Naive thymus-derived CD8-positive, alpha-beta T cell (primary cell): ENCODE data around the gene SFMBT2. TPM values are rescaled to one million over a fixed set of nuclear protein-coding genes. Genes with fewer than 3 reads are reported as not detected.
"Not testable (repeated sequence)": the region's sequence is repeated elsewhere in the genome, so short reads cannot be mapped to it uniquely, and the experiment has no call there.

Experiments used
- ATAC-seq, 2 donors: fragments of 150-1000 bp; cut with Tn5 transposase in 1 of 2; sonication (Bioruptor Pico), chemical (Tn5 transposase) in 1 of 2; 1 replicate in 1 of 2; 2 replicates in 1 of 2; pipeline ENCODE4 v1.10.0; 2021; ENCODE audit warnings: mild to moderate bottlenecking in 2 of 2, moderate library complexity in 2 of 2
- POLR2A ChIA-PET: fragments of 350-600 bp; sonication (Branson Sonifier 250); formaldehyde crosslinking; loops from one replicate; lab custom pipeline; 2021; ENCODE audit warnings: antibody characterized with exemption; lab: Charles Lee
- DNase-seq, 10 donors: peaks; one replicate each; pipeline versions ENCODE4 v3.0.0 to v3.0.0-alpha.2; 2020 to 2022
- H3K27ac Mint-ChIP-seq, 10 donors: one replicate each; pipeline ENCODE4 v1.8.0; 2020 to 2022; ENCODE audit warnings: mild to moderate bottlenecking in 10 of 10, mixed read lengths in 10 of 10, moderate library complexity in 4 of 10, inconsistent platforms in 1 of 10
- H3K27me3 Mint-ChIP-seq, 5 donors: one replicate each; pipeline ENCODE4 v1.8.0; 2021 to 2022; ENCODE audit warnings: mixed read lengths in 5 of 5
- H3K36me3 Mint-ChIP-seq, 3 donors: one replicate each; pipeline ENCODE4 v1.8.0; 2020 to 2022; ENCODE audit warnings: mixed read lengths in 3 of 3, mild to moderate bottlenecking in 2 of 3, inconsistent platforms in 1 of 3
- H3K4me1 Mint-ChIP-seq, 4 donors: one replicate each; pipeline ENCODE4 v1.8.0; 2021 to 2022; ENCODE audit warnings: mixed read lengths in 4 of 4
- H3K4me3 Mint-ChIP-seq, 10 donors: one replicate each; pipeline ENCODE4 v1.8.0; 2020 to 2022; ENCODE audit warnings: mild to moderate bottlenecking in 10 of 10, mixed read lengths in 10 of 10, moderate library complexity in 6 of 10, inconsistent platforms in 1 of 10
- H3K9me3 Mint-ChIP-seq, 9 donors: one replicate each; pipeline ENCODE4 v1.8.0; 2020 to 2022; ENCODE audit warnings: mixed read lengths in 9 of 9, mild to moderate bottlenecking in 3 of 9, inconsistent platforms in 1 of 9, moderate library complexity in 1 of 9
- polyA plus RNA-seq, 3 donors: library from polyadenylated mRNA; unstranded; fragments of 300-500 nt; fragmentation: Illumina TruSeq; gene quantifications; one replicate each; pipeline ENCODE4 v1.2.3, GENCODE V29; 2021
- total RNA-seq, 8 experiments: library from RNA in 2 of 8; stranded (reverse) in 2 of 8; gene quantifications; one replicate each; pipeline ENCODE4 v1.2.3 and lab custom pipeline; 2021 to 2026

Gene SFMBT2
- total and polyA plus RNA-seq, 5 experiments from 2014 or later, result 2.2 to 31.8 (median 6.7) TPM

DNA sequence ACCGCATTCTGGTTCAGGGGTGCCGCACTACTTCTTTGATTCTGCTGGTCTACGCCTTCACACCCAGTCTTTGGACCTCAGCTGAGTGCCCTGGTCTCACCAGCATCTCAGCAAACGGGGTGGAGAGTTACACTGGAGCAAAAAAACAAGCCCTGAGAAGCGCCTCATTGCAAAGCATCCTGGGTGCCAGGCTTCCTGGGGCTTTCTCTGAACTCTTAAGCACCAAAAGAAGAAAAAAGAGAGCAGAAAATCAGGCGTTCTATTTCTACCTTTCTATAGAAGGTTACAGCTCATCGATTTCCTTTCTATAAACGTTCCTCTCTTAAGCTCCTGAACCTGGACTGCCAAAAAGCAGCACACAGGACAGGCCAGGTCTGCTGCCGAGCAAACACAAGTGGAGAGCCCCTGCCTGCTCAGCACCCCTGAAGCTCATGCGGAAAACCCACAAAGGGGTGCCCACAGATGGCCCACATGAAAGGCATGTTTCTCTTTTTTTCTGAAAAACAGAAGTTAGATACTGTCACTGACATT, 217.9 kb downstream of the SFMBT2 start:
- Mint-ChIP-seq H3K27me3 (no peaks in the 10 kb centered on the region), H3K4me1 (peaks cover 44 to 86% (median 77%) of the 10 kb centered on the region in 4 donors), H3K4me3 (peak overlapping the region; percentile 73 to 90 (median 86)), H3K27ac (peak overlapping the region; percentile 92 to 99 (median 96)), H3K9me3 (peaks cover 0 to 21% (median 0%) of the 10 kb centered on the region in 9 donors), H3K36me3 (peaks cover 29 to 41% (median 34%) of the 10 kb centered on the region in 3 donors)
- DNase-seq, result peak; percentile 50 to 90 (median 82)
- POLR2A ChIA-PET, result interaction anchor here (0.5 to 1.8 kb wide), 9 partner anchors 12 to 1303 kb away, joined by 3 to 10 read pairs (median 3); partner anchors contain the start of genes ANKRD16, FBH1 and SFMBT2
- peak; percentile 93 to 94 for ATAC-seq

DNA sequence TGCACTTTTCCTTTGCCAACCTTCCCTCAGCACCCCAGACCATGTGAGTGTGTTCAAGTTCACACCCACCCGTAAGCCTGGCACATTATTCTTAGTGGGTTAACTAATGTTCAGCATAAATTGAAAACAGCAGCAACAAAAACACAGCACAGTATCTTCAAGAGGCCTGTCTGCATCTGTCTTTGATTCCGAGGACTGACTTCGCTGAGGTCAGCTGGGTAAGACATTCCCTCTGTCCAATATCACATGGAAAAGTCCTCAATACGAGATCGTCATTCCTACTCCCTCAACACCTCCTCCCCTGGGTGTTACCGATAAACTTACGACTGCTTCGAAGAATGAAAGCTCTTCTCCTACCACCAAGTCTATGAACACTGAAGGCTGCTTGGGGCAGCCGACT, 218.8 kb downstream of the SFMBT2 start:
- Mint-ChIP-seq H3K4me1 (peaks cover 44 to 89% (median 74%) of the 10 kb centered on the region in 4 donors), H3K36me3 (peaks cover 24 to 36% (median 34%) of the 10 kb centered on the region in 3 donors), H3K4me3 (peak overlapping the region; percentile 73 to 90 (median 86)), H3K27ac (peak overlapping the region; percentile 92 to 99 (median 96)), H3K9me3 (peaks cover 0 to 21% (median 0%) of the 10 kb centered on the region in 9 donors), H3K27me3 (no peaks in the 10 kb centered on the region)
- ATAC-seq (no peak), DNase-seq (no peak)
- POLR2A ChIA-PET, result interaction anchor here (0.5 to 1.8 kb wide), 6 partner anchors 11 to 292 kb away, joined by 3 to 10 read pairs (median 4); partner anchors contain the start of gene SFMBT2

- Mint-ChIP-seq H3K9me3 (peaks cover 0 to 19% (median 0%) of the 10 kb centered on the region in 9 donors), H3K4me1 (peaks cover 38 to 89% (median 68%) of the 10 kb centered on the region in 4 donors), H3K27ac (peak overlapping the region; percentile 83 to 99 (median 96)), H3K36me3 (peaks cover 12 to 26% (median 22%) of the 10 kb centered on the region in 3 donors), H3K4me3 (peak overlapping the region in 6 of 10 donors; percentile 7 to 77 (median 47))
- DNase-seq, ATAC-seq, POLR2A ChIA-PET, H3K27me3 Mint-ChIP-seq: not testable (repeated sequence)
These were observed 220.1 kb downstream of the SFMBT2 start for GRCh38 chr10:7190772-7191171.

DNA sequence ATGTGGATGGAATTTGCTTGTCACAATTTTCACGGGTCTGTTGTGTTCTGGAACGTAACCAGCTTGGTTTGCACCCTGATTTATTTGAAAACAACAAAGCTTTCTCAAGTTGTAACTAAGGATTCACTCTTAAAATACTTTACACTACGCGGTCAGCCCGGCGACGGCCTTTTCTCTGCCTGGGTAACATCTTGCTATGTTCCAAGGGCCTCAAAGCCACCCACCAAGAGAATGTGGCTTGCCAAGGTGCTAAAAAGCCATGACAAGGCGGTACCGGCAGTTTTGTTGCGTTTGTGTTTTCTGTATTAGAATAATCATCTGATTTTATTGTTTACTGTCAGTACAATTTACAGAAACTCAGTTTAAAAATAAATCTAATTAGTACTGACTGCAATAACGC, 220.9 kb downstream of the SFMBT2 start:
- Mint-ChIP-seq H3K27ac (peak overlapping the region in 4 of 10 donors; percentile 66 to 82 (median 78)), H3K4me1 (peaks cover 43 to 89% (median 68%) of the 10 kb centered on the region in 4 donors), H3K9me3 (peaks cover 0 to 11% (median 0%) of the 10 kb centered on the region in 9 donors), H3K36me3 (peaks cover 11 to 24% (median 24%) of the 10 kb centered on the region in 3 donors), H3K27me3 (no peaks in the 10 kb centered on the region), H3K4me3 (peak overlapping the region in 1 of 10 donors; percentile 32)
- POLR2A ChIA-PET, result no interaction called here
- no peak for DNase-seq
- no peak for ATAC-seq

GRCh38 chr10:7188456-7189050, 222.3 kb downstream of the SFMBT2 start:
- Mint-ChIP-seq H3K4me3 (no peak overlapping the region), H3K36me3 (peaks cover 17 to 34% (median 31%) of the 10 kb centered on the region in 3 donors), H3K27ac (peak overlapping the region in 2 of 10 donors; percentile 4 to 19), H3K27me3 (no peaks in the 10 kb centered on the region), H3K9me3 (peaks cover 0 to 9% (median 0%) of the 10 kb centered on the region in 9 donors), H3K4me1 (peaks cover 34 to 89% (median 67%) of the 10 kb centered on the region in 4 donors)
- no peak for ATAC-seq
- no peak for DNase-seq
- POLR2A ChIA-PET, result no interaction called here

DNA sequence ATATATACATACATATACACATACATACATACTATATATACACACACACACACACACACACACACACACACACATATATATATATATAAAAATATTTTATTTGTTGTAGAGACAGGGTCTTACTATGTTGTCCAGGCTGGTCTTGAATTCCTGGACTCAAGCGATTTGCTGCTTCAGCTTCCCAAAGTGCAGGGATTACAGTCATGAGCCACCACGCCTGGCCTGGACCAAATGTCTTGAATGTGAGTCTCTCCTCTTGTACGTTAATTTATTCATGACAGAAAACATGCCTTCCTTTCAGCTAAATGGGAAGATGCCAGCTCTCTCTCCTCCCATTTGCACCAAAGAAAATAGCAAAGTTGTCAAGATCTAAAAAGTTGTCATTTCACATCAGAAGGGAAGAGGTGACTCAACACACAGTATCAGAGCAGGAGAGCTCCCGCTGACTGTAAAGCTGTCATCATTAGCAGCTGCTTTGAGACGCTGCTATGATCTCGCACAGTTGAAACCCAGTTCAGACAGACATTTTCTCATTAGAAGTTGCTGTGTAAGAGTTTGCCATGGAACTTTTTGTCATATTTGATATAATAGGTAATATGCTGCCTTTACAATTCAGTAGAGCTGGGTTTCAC, 224.3 kb downstream of the SFMBT2 start:
- ATAC-seq, result no peak
- Mint-ChIP-seq H3K4me3 (peak overlapping the region in 1 of 10 donors; percentile 59), H3K27me3 (no peaks in the 10 kb centered on the region), H3K9me3 (peaks cover 0 to 7% (median 0%) of the 10 kb centered on the region in 9 donors), H3K4me1 (peaks cover 26 to 75% (median 52%) of the 10 kb centered on the region in 4 donors), H3K27ac (peak overlapping the region in 6 of 10 donors; percentile 3 to 68 (median 32)), H3K36me3 (peaks cover 18 to 50% (median 43%) of the 10 kb centered on the region in 3 donors)
- POLR2A ChIA-PET, result interaction anchor here (0.6 kb wide), 1 partner anchor 35 kb away, joined by 4 read pairs; no protein-coding TSS in a partner anchor
- DNase-seq, result no peak

GRCh38 chr10:7185367-7185690, 225.5 kb downstream of the SFMBT2 start:
- H3K27me3 Mint-ChIP-seq, result no peaks in the 10 kb centered on the region
- POLR2A ChIA-PET, result interaction anchor here (0.7 kb wide), 1 partner anchor 299 kb away, joined by 4 read pairs; no protein-coding TSS in a partner anchor
- peak in 4 of 10 donors; percentile 19 to 77 (median 64) for DNase-seq
- peak overlapping the region; percentile 21 to 94 (median 83) for H3K27ac Mint-ChIP-seq
- peak; percentile 89 to 95 for ATAC-seq
- H3K9me3 Mint-ChIP-seq, result peaks cover 0 to 2% (median 0%) of the 10 kb centered on the region in 9 donors
- H3K4me3 Mint-ChIP-seq, result peak overlapping the region in 9 of 10 donors; percentile 45 to 84 (median 53)
- H3K4me1 Mint-ChIP-seq, result peaks cover 17 to 64% (median 42%) of the 10 kb centered on the region in 4 donors
- peaks cover 18 to 48% (median 38%) of the 10 kb centered on the region in 3 donors for H3K36me3 Mint-ChIP-seq

- POLR2A ChIA-PET, result interaction anchor here (0.7 kb wide), 1 partner anchor 300 kb away, joined by 4 read pairs; no protein-coding TSS in a partner anchor
These were observed 226.0 kb downstream of the SFMBT2 start for GRCh38 chr10:7184660-7185366.

DNA sequence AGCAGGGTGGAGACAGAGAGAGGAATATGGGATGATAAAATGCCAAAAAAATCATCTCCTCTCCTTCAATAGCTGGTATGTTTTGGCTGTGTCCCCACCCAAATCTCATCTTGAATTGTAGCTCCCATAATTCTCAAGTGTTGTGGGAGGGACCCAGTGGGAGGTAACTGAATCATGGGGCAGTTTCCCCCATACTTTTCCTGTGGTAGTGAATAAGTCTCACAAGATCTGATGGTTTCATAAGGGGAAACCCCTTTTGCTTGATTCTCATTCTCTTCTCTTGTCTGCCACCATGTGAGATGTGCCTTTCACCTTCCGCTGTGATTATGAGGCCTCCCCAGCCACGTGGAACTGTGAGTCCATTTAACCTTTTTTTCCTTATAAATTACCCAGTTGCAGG, 226.7 kb downstream of the SFMBT2 start:
- Mint-ChIP-seq H3K27ac (peak overlapping the region in 5 of 10 donors; percentile 52 to 88 (median 66)), H3K4me1 (peaks cover 13 to 57% (median 36%) of the 10 kb centered on the region in 4 donors), H3K36me3 (peaks cover 14 to 43% (median 35%) of the 10 kb centered on the region in 3 donors), H3K4me3 (peak overlapping the region in 4 of 10 donors; percentile 13 to 59 (median 36))
- ATAC-seq, H3K27me3 Mint-ChIP-seq, H3K9me3 Mint-ChIP-seq, DNase-seq, POLR2A ChIA-PET: not testable (repeated sequence)

More at GRCh38 chr10:7184660-7185366, 226.0 kb downstream of the SFMBT2 start:
- Mint-ChIP-seq H3K4me1 (peaks cover 17 to 63% (median 41%) of the 10 kb centered on the region in 4 donors), H3K9me3 (peaks cover 0 to 2% (median 0%) of the 10 kb centered on the region in 9 donors), H3K36me3 (peaks cover 18 to 48% (median 38%) of the 10 kb centered on the region in 3 donors), H3K27ac (peak overlapping the region; percentile 21 to 94 (median 83)), H3K27me3 (no peaks in the 10 kb centered on the region), H3K4me3 (peak overlapping the region in 9 of 10 donors; percentile 45 to 84 (median 53))
- DNase-seq, result peak in 2 of 10 donors; percentile 5 to 26
- peak in 1 of 2 donors; percentile 47 for ATAC-seq

DNA sequence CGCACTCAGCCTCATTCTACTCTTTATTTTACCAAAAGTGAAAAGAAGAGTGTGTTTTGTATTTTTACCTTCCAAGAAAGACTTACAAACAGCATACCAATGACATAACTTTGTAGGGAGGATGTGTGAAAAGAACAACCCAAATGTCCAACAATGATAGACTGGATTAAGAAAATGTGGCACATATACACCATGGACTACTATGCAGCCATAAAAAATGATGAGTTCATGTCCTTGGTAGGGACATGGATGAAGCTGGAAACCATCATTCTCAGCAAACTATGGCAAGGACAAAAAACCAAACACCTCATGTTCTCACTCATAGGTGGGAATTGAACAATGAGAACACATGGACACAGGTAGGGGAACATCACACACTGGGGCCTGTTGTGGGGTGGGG, 228.5 kb downstream of the SFMBT2 start:
- H3K27me3 Mint-ChIP-seq, H3K4me3 Mint-ChIP-seq, H3K27ac Mint-ChIP-seq, DNase-seq, ATAC-seq, POLR2A ChIA-PET, H3K9me3 Mint-ChIP-seq: not testable (repeated sequence)
- Mint-ChIP-seq H3K36me3 (peaks cover 14 to 51% (median 43%) of the 10 kb centered on the region in 3 donors), H3K4me1 (peaks cover 13 to 42% (median 32%) of the 10 kb centered on the region in 4 donors)

DNA sequence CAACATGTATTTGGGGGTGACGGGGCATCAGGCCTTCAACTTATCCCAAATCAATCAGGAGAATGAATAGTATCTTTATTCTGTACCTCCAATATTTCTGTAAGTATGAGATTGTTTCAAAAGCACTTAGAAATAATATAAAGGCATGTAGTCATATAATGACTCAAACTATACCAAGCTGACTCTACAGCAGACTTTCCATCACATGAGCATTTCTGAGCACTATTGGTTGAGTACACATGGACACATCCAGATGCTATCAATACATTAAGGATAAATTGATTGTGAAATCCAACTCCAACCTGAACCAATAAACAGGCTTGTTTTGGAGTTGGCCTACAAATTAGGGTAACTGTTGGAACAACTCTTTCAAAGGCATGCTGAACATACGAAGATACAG, 229.4 kb downstream of the SFMBT2 start:
- ATAC-seq, result no peak
- H3K27me3 Mint-ChIP-seq, result no peaks in the 10 kb centered on the region
- DNase-seq, result no peak
- peaks cover 12 to 37% (median 29%) of the 10 kb centered on the region in 4 donors for H3K4me1 Mint-ChIP-seq
- POLR2A ChIA-PET, result interaction anchor here (1.6 kb wide), 1 partner anchor 11 kb away, joined by 10 read pairs; no protein-coding TSS in a partner anchor
- H3K4me3 Mint-ChIP-seq, result no peak overlapping the region
- peaks cover 0 to 9% (median 2%) of the 10 kb centered on the region in 9 donors for H3K9me3 Mint-ChIP-seq
- H3K27ac Mint-ChIP-seq, result no peak overlapping the region
- peaks cover 14 to 58% (median 49%) of the 10 kb centered on the region in 3 donors for H3K36me3 Mint-ChIP-seq
